Right atrium auricular region (tissue), 2 donors: ENCODE results near the gene APOL4. TPM values are rescaled to one million over a fixed set of nuclear protein-coding genes. Genes with fewer than 3 reads are reported as not detected.

ENCODE experiments used
- DNase-seq: peaks from one replicate; pipeline ENCODE4 v3.0.0-alpha.2; 2019; ENCODE audit warnings: low spot score
- H3K27ac ChIP-seq, 2 donors: fragments of 200-600 bp; sonication (generic); 1 replicate in 1 of 2; 2 replicates in 1 of 2; pipeline ENCODE4 v1.5.1; 2016 to 2019
- H3K27me3 ChIP-seq, 2 donors: fragments of 200-600 bp; sonication (generic); one replicate each; pipeline versions ENCODE4 v1.5.1 to v1.6.0; 2017 to 2019
- H3K36me3 ChIP-seq: fragments of 200-600 bp; sonication (generic); one replicate; pipeline ENCODE4 v1.5.1; 2016
- H3K4me1 ChIP-seq, 2 donors: fragments of 200-600 bp; sonication (generic); one replicate each; pipeline versions ENCODE4 v1.5.1 to v1.6.0; 2017 to 2019
- H3K4me3 ChIP-seq, 2 donors: fragments of 200-600 bp; sonication (generic); 1 replicate in 1 of 2; 2 replicates in 1 of 2; pipeline ENCODE4 v1.5.1; 2017 to 2019; ENCODE audit warnings: mild to moderate bottlenecking in 1 of 2, moderate library complexity in 1 of 2
- H3K9me3 ChIP-seq, 2 donors: fragments of 200-600 bp; sonication (generic); one replicate each; pipeline ENCODE4 v1.5.1; 2019
- CTCF ChIP-seq, 2 donors: fragments of 200-600 bp; sonication (generic); IDR thresholded peaks; one replicate each; pipeline ENCODE4 v1.5.1; 2019; ENCODE audit warnings: antibody characterized with exemption in 2 of 2
- total RNA-seq, 2 donors: library from RNA; depleted of rRNA; stranded (reverse); fragments of >200 nt; gene quantifications; one replicate each; pipeline ENCODE4 v1.1.0, GENCODE V29; 2016

Gene APOL4
- total RNA-seq, 2 donors from 2014 or later: 0.24 to 2.1 TPM

GRCh38 chr22:36143956-36144355 lies 57.7 kb downstream of the APOL4 start:
- DNase-seq: no peak
- H3K4me3 ChIP-seq: no peak overlapping the region
- no peaks in the 10 kb centered on the region for H3K27me3 ChIP-seq
- TF ChIP-seq CTCF (IDR thresholded peaks at IDR 0.05): no peak
- no peak overlapping the region for H3K27ac ChIP-seq
- H3K36me3 ChIP-seq: peaks cover 51% of the 10 kb centered on the region
- no peaks in the 10 kb centered on the region for H3K9me3 ChIP-seq
- peaks cover 0 to 15% of the 10 kb centered on the region in 2 donors for H3K4me1 ChIP-seq

- Histone ChIP-seq H3K9me3 (no peaks in the 10 kb centered on the region), H3K36me3 (peaks cover 44% of the 10 kb centered on the region), H3K27me3 (no peaks in the 10 kb centered on the region), H3K27ac (no peak overlapping the region), H3K4me1 (peaks cover 0 to 15% of the 10 kb centered on the region in 2 donors), H3K4me3 (no peak overlapping the region)
- DNase-seq: no peak
- no peak for TF ChIP-seq CTCF (IDR thresholded peaks at IDR 0.05)
Observed at GRCh38 chr22:36143066-36143815, 58.4 kb downstream of the APOL4 start.

GRCh38 chr22:36141481-36141880 lies 60.1 kb downstream of the APOL4 start:
- Histone ChIP-seq H3K4me3 (no peak overlapping the region), H3K4me1 (peaks cover 0 to 7% of the 10 kb centered on the region in 2 donors), H3K27me3 (no peaks in the 10 kb centered on the region), H3K27ac (no peak overlapping the region), H3K9me3 (no peaks in the 10 kb centered on the region), H3K36me3 (peaks cover 40% of the 10 kb centered on the region)
- DNase-seq: no peak
- no peak for TF ChIP-seq CTCF (IDR thresholded peaks at IDR 0.05)

Other genes starting within 250 kb of the APOL4 start
- gene RBFOX2, start 173.0 kb downstream of the APOL4 start, total RNA-seq: 10 to 100 TPM; 81.8 to 86.0 TPM
- 10 to 100 TPM; 13.8 to 29.5 TPM for gene APOL3, start 41.1 kb downstream of the APOL4 start, total RNA-seq
- 10 to 100 TPM; 25.4 to 25.7 TPM for gene APOL2, start 37.7 kb upstream of the APOL4 start, total RNA-seq
- gene APOL1, start 51.3 kb upstream of the APOL4 start, total RNA-seq: 10 to 100 TPM; 10.7 to 18.1 TPM
- gene MYH9, start 186.2 kb upstream of the APOL4 start, total RNA-seq: 100 to 1,000 TPM; 125 to 229 TPM